ENCODE results near the gene CDCA4. TPM values are rescaled to one million over a fixed set of nuclear protein-coding genes. Genes with fewer than 3 reads are reported as not detected.

CDCA4 gene
- total RNA-seq, 4 donors from 2014 or later = 5.8 to 7.8 (median 6.2) TPM

DNA sequence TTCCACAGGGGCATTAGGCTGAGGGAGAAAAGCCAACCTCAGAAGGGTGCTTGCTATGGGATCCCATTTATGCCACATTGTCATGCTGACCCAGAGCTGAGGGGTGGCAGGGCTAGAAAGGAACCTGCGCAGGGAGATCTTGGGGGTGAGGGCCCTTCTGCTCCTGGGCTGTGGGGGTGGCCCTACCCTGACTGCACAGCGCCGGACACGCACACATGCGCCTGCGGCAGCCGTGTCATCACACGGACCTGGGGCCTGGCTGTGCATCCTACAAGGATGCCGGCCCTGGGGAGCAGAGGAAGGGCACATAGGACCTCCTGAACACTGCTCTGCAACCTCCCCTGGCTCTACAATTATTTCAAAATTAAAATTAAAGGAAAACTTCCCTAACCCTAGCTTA is 6.9 kb downstream of the CDCA4 start:
- H3K27me3 ChIP-seq = no peaks in the 10 kb centered on the region
- H3K9me3 ChIP-seq = no peaks in the 10 kb centered on the region
- no CpG with 5 or more reads among the region's 9 CpGs for WGBS, 2 donors (ENCODE audit: low coverage in 1 of 2)
- H3K27ac ChIP-seq = no peak overlapping the region
- H3K36me3 ChIP-seq = peaks cover 0 to 29% of the 10 kb centered on the region in 2 donors
- peaks cover 0 to 33% (median 6%) of the 10 kb centered on the region in 3 donors for H3K4me1 ChIP-seq
- TF ChIP-seq CTCF (IDR thresholded peaks at IDR 0.05) (no peak), POLR2A (IDR thresholded peaks at IDR 0.05) (no peak), EP300 (IDR thresholded peaks at IDR 0.05) (no peak), POLR2AphosphoS5 (IDR thresholded peaks at IDR 0.05) (no peak)
- no peak overlapping the region for H3K4me3 ChIP-seq
- ATAC-seq = no peak

- H3K9me3 ChIP-seq = no peaks in the 10 kb centered on the region
- H3K4me1 ChIP-seq = peaks cover 0 to 26% (median 6%) of the 10 kb centered on the region in 3 donors
- H3K27ac ChIP-seq = no peak overlapping the region
- no peak for ATAC-seq
- 21 to 29% methylated on average over 6 to 8 of the region's 8 CpGs for WGBS, 2 donors (ENCODE audit: low coverage in 1 of 2)
- no peak overlapping the region for H3K4me3 ChIP-seq
- H3K36me3 ChIP-seq = peaks cover 0 to 37% of the 10 kb centered on the region in 2 donors
- H3K27me3 ChIP-seq = no peaks in the 10 kb centered on the region
- TF ChIP-seq CTCF (IDR thresholded peaks at IDR 0.05) = no peak
- TF ChIP-seq POLR2AphosphoS5 (IDR thresholded peaks at IDR 0.05) = no peak
- no peak for TF ChIP-seq POLR2A (IDR thresholded peaks at IDR 0.05)
- no peak for TF ChIP-seq EP300 (IDR thresholded peaks at IDR 0.05)
These were observed 7.6 kb downstream of the CDCA4 start for GRCh38 chr14:105013150-105013785.

- Histone ChIP-seq H3K27ac (no peak overlapping the region), H3K27me3 (no peaks in the 10 kb centered on the region), H3K4me1 (peaks cover 0 to 23% (median 6%) of the 10 kb centered on the region in 3 donors), H3K4me3 (no peak overlapping the region), H3K36me3 (peaks cover 0 to 46% of the 10 kb centered on the region in 2 donors), H3K9me3 (no peaks in the 10 kb centered on the region)
- WGBS, 2 donors (ENCODE audit: low coverage in 1 of 2) = 44 to 46% methylated on average over 6 to 11 of the region's 23 CpGs
- ATAC-seq = peak; percentile 49
- no peak for TF ChIP-seq POLR2A (IDR thresholded peaks at IDR 0.05)
- no peak for TF ChIP-seq EP300 (IDR thresholded peaks at IDR 0.05)
- TF ChIP-seq CTCF (IDR thresholded peaks at IDR 0.05) = peak in 3 of 4 experiments; percentile 38 to 60 (median 48)
- TF ChIP-seq POLR2AphosphoS5 (IDR thresholded peaks at IDR 0.05) = no peak
These were observed 8.5 kb downstream of the CDCA4 start for GRCh38 chr14:105012171-105012985.

DNA sequence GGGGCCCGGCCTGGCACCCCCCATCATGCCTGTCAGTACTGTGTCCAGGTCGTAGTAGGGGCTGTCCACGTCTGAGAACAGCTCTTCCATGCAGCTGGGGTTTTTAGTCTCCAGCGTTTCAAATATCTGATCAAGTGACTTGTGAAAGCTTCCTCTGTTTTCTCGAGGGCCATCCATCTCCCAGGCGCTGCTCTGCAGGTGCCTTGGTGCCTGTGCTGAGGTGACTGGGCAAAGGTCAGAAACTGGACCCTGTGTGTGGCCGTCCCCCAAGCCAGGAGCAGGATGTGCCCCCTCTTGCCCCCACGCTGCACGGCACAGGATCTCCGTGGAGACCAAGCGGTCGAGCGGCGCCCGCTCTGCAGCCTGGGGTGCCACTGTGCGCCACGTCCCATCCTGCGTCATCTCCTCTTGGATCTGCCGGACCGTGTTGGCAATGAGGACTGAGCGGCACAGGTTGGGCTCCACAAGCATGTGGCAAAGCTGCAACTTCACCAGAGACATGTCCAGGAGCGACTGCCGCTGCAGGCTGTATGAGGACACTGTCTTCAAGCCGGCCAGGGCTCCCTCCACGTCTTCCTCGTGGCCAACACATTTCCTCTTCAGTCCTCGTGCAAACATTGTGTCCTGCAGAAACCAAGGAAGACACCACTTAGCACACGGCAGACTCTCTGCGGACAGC is 9.4 kb downstream of the CDCA4 start:
- no peak overlapping the region for H3K27ac ChIP-seq
- peaks cover 0 to 55% of the 10 kb centered on the region in 2 donors for H3K36me3 ChIP-seq
- 30% methylated on average over 2 of the region's 29 CpGs; no CpG with 5 or more reads in 1 of the 2 donors for WGBS, 2 donors (ENCODE audit: low coverage in 1 of 2)
- H3K9me3 ChIP-seq = no peaks in the 10 kb centered on the region
- H3K27me3 ChIP-seq = no peaks in the 10 kb centered on the region
- ATAC-seq = no peak
- H3K4me3 ChIP-seq = no peak overlapping the region
- H3K4me1 ChIP-seq = peaks cover 0 to 23% (median 6%) of the 10 kb centered on the region in 3 donors
- TF ChIP-seq POLR2AphosphoS5 (IDR thresholded peaks at IDR 0.05) = no peak
- no peak for TF ChIP-seq POLR2A (IDR thresholded peaks at IDR 0.05)
- no peak for TF ChIP-seq CTCF (IDR thresholded peaks at IDR 0.05)
- no peak for TF ChIP-seq EP300 (IDR thresholded peaks at IDR 0.05)
